ENCODE data around the gene CBL. TPM values are rescaled to one million over a fixed set of nuclear protein-coding genes. Genes with fewer than 3 reads are reported as not detected.

CBL gene
- total RNA-seq, 1 experiment from 2014 or later: 35.5 TPM

DNA sequence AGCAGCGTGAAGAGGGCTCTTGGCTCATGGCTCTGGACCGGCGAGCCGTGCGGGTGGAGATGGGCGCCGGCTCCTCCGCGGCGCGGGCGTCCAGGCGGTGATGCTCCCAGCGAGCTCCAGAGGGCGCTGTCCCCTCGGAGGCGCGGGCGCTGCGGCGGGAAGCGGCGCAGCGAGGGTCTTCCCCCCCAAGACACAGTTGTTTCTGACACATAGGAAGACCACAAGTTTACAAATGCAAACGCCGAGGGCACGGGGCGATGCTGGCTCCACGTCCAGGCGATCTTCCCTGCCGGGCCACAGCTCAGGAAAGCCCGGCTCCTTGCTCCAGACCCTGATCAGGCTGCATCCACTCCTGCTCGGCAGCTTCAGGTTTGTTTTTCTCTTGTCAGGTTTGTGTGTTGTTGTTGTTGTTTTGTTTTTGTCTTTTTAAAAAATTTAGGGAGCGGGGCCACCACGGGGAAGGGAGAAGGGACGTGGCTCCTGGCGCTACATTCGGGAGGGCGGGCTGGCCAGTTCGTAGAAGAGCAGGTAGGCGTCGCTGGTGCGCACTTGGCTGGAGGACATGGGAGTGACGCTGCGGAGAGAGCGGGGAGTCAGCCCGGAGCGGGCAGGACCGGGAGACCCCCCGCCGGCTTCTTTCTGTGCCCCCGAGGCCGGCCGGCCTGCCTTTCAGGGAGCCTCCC, 150.4 kb downstream of the CBL start:
- Mint-ChIP-seq H3K9me3 (ENCODE audit: unreplicated experiment) (no peaks in the 10 kb centered on the region), H3K27me3 (ENCODE audit: insufficient read depth, unreplicated experiment) (no peaks in the 10 kb centered on the region), H3K4me3 (ENCODE audit: unreplicated experiment) (peak overlapping the region; percentile 79), H3K36me3 (ENCODE audit: insufficient read depth, unreplicated experiment) (peaks cover 11% of the 10 kb centered on the region), H3K4me1 (ENCODE audit: insufficient read depth, unreplicated experiment) (peaks cover 41% of the 10 kb centered on the region), H3K27ac (ENCODE audit: low read depth, unreplicated experiment) (no peak overlapping the region)
- ChIA-PET POLR2A (interaction anchor here (0.7 to 4.8 kb wide), 9 partner anchors 16 to 340 kb away, joined by 3 to 85 read pairs (median 4); partner anchors contain the start of genes USP2 and VPS11), CTCF (interaction anchor here (0.5 to 9.2 kb wide), 44 partner anchors 8 to 806 kb away, joined by 3 to 415 read pairs (median 4); partner anchors contain the start of genes MCAM, MFRP and USP2)
- peak; percentile 80 for DNase-seq (ENCODE audit: unreplicated experiment)
- intact Hi-C loops (cut with micrococcal nuclease): loop anchor here (1.0 kb wide), 1 partner anchor 18 kb away; no protein-coding TSS in a partner anchor
- TF ChIP-seq, protein P1, sequence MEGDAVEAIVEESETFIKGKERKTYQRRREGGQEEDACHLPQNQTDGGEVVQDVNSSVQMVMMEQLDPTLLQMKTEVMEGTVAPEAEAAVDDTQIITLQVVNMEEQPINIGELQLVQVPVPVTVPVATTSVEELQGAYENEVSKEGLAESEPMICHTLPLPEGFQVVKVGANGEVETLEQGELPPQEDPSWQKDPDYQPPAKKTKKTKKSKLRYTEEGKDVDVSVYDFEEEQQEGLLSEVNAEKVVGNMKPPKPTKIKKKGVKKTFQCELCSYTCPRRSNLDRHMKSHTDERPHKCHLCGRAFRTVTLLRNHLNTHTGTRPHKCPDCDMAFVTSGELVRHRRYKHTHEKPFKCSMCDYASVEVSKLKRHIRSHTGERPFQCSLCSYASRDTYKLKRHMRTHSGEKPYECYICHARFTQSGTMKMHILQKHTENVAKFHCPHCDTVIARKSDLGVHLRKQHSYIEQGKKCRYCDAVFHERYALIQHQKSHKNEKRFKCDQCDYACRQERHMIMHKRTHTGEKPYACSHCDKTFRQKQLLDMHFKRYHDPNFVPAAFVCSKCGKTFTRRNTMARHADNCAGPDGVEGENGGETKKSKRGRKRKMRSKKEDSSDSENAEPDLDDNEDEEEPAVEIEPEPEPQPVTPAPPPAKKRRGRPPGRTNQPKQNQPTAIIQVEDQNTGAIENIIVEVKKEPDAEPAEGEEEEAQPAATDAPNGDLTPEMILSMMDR (IDR thresholded peaks at IDR 0.05; ENCODE audit: unreplicated experiment): peak; percentile 92
- BruUV-seq (replicated peaks): no TSS peak

DNA sequence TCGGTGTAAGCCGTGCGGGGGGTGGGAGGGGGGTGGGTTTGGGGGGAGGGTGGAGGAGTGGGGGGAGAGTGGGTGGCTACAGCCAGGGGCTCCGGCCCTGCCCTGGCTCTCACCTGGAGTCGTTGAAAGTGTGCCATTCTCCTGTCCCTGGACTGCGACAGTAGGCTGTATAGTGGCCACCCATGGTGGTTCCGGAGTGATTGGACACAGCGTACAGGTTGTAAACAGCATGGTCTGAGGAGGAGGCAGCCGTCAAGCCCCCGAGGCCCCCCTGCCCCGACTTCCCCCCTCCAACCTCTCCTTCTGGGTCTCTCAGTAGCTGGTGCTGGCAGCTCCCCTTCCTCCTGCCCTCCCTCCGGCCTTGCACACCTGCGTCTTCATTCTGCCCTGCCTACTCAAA, 150.9 kb downstream of the CBL start:
- Mint-ChIP-seq H3K4me3 (ENCODE audit: unreplicated experiment) (peak overlapping the region; percentile 79), H3K27me3 (ENCODE audit: insufficient read depth, unreplicated experiment) (no peaks in the 10 kb centered on the region), H3K27ac (ENCODE audit: low read depth, unreplicated experiment) (no peak overlapping the region), H3K9me3 (ENCODE audit: unreplicated experiment) (no peaks in the 10 kb centered on the region), H3K36me3 (ENCODE audit: insufficient read depth, unreplicated experiment) (peaks cover 11% of the 10 kb centered on the region), H3K4me1 (ENCODE audit: insufficient read depth, unreplicated experiment) (peaks cover 46% of the 10 kb centered on the region)
- no TSS peak for BruUV-seq (replicated peaks)
- POLR2A ChIA-PET: interaction anchor here (0.9 to 4.8 kb wide), 3 partner anchors 15 to 190 kb away, joined by 3 to 85 read pairs (median 9); no protein-coding TSS in a partner anchor
- DNase-seq (ENCODE audit: unreplicated experiment): no peak
- CTCF ChIA-PET: interaction anchor here (0.6 to 9.2 kb wide), 19 partner anchors 8 to 751 kb away, joined by 3 to 415 read pairs (median 5); partner anchors contain the start of genes MCAM, MFRP and USP2
- TF ChIP-seq, protein P1 (IDR thresholded peaks at IDR 0.05; ENCODE audit: unreplicated experiment): no peak
- intact Hi-C loops (cut with micrococcal nuclease): no loop called here

Small RNA genes lying within 50 kb of the gene (microRNA-seq; reads per million reads assigned to microRNA genes)
- not detected for gene MIR6756

Other genes starting within 250 kb of the CBL start
- not detected in 2 replicates for gene FOXR1, start 234.6 kb upstream of the CBL start, total RNA-seq (2022)
- 48.0 and 49.0 TPM in 2 replicates for gene CENATAC, start 208.2 kb upstream of the CBL start, total RNA-seq (2022)
- 1,252 and 1,255 TPM in 2 replicates for gene RPS25, start 188.0 kb upstream of the CBL start, total RNA-seq (2022)
- 78.6 and 96.5 TPM in 2 replicates for gene TRAPPC4, start 187.6 kb upstream of the CBL start, total RNA-seq (2022)
- 6.8 and 10.0 TPM in 2 replicates for gene SLC37A4, start 175.5 kb upstream of the CBL start, total RNA-seq (2022)
- 398 and 664 TPM in 2 replicates for gene HYOU1, start 149.1 kb upstream of the CBL start, total RNA-seq (2022)
- 16.2 and 21.8 TPM in 2 replicates for gene VPS11, start 138.5 kb upstream of the CBL start, total RNA-seq (2022)
- 38.4 and 51.3 TPM in 2 replicates for gene HMBS, start 121.5 kb upstream of the CBL start, total RNA-seq (2022)
- gene DPAGT1, start 104.5 kb upstream of the CBL start, total RNA-seq (2022): 55.6 and 58.8 TPM in 2 replicates
- gene C2CD2L, start 99.0 kb upstream of the CBL start, total RNA-seq (2022): 13.5 and 15.4 TPM in 2 replicates
- 23.4 and 26.2 TPM in 2 replicates for gene HINFP, start 84.8 kb upstream of the CBL start, total RNA-seq (2022)
- not detected in 2 replicates for gene ABCG4, start 57.3 kb upstream of the CBL start, total RNA-seq (2022)
- 16.7 and 18.9 TPM in 2 replicates for gene NLRX1, start 37.6 kb upstream of the CBL start, total RNA-seq (2022)
- 0.20 TPM in 1 of 2 replicates, not detected in the other for gene NHERF4, start 20.9 kb upstream of the CBL start, total RNA-seq (2022)
- gene MCAM, start 110.8 kb downstream of the CBL start, total RNA-seq (2022): 3.5 TPM in 2 replicates
- gene RNF26, start 128.2 kb downstream of the CBL start, total RNA-seq (2022): 19.2 and 20.9 TPM in 2 replicates
- gene C1QTNF5, start 134.5 kb downstream of the CBL start, total RNA-seq (2022): not detected in 2 replicates
- gene MFRP, start 140.4 kb downstream of the CBL start, total RNA-seq (2022): not detected in 2 replicates
- gene USP2, start 175.4 kb downstream of the CBL start, total RNA-seq (2022): 0.14 and 0.54 TPM in 2 replicates
- not detected in 2 replicates for gene THY1, start 216.8 kb downstream of the CBL start, total RNA-seq (2022)

All from MCF 10A (cell line).